NCI-H146 treated with DMSO at 0.1 percent for 48 hours (cell line): ENCODE data around the gene ENTPD1.
"Not testable (repeated sequence)": the region's sequence is repeated elsewhere in the genome, so short reads cannot be mapped to it uniquely, and the experiment has no call there.

Experiments used
- DNase-seq: peaks from one replicate; lab custom pipeline; 2025; ENCODE audit not compliant: unreplicated experiment; lab: John Stamatoyannopoulos, UW

Gene ENTPD1

GRCh38 chr10:95793401-95794045 lies 37.6 kb downstream of the ENTPD1 start:
- no peak for DNase-seq

GRCh38 chr10:95794195-95794594 lies 38.2 kb downstream of the ENTPD1 start:
- DNase-seq = no peak

GRCh38 chr10:95795602-95796001 lies 39.6 kb downstream of the ENTPD1 start:
- no peak for DNase-seq

- DNase-seq = no peak
These were observed 40.5 kb downstream of the ENTPD1 start for GRCh38 chr10:95796504-95796903.

GRCh38 chr10:95798096-95798855 lies 42.3 kb downstream of the ENTPD1 start:
- no peak for DNase-seq

GRCh38 chr10:95800286-95800685 lies 44.3 kb downstream of the ENTPD1 start:
- not testable (repeated sequence) for DNase-seq

- DNase-seq = not testable (repeated sequence)
These were observed 50.9 kb downstream of the ENTPD1 start for GRCh38 chr10:95806687-95807380.

- DNase-seq = not testable (repeated sequence)
These were observed 52.8 kb downstream of the ENTPD1 start for GRCh38 chr10:95808705-95809308.

GRCh38 chr10:95809370-95810197 lies 53.6 kb downstream of the ENTPD1 start:
- no peak for DNase-seq

GRCh38 chr10:95810198-95810976 lies 54.4 kb downstream of the ENTPD1 start:
- no peak for DNase-seq

GRCh38 chr10:95813054-95813685 lies 57.2 kb downstream of the ENTPD1 start:
- DNase-seq = no peak

- DNase-seq = no peak
These were observed 58.2 kb downstream of the ENTPD1 start for GRCh38 chr10:95814011-95814727.

GRCh38 chr10:95815133-95815532 lies 59.2 kb downstream of the ENTPD1 start:
- DNase-seq = no peak

- no peak for DNase-seq
These were observed 59.8 kb downstream of the ENTPD1 start for GRCh38 chr10:95815701-95816240.

- no peak for DNase-seq
These were observed 62.0 kb downstream of the ENTPD1 start for GRCh38 chr10:95818010-95818409.

- DNase-seq = no peak
These were observed 62.7 kb downstream of the ENTPD1 start for GRCh38 chr10:95818668-95819067.

- DNase-seq = no peak
These were observed 63.8 kb downstream of the ENTPD1 start for GRCh38 chr10:95819620-95820329.

- no peak for DNase-seq
These were observed 64.4 kb downstream of the ENTPD1 start for GRCh38 chr10:95820363-95820762.
